ENCODE measurements around the gene TARS3.
"Not testable (repeated sequence)": the region's sequence is repeated elsewhere in the genome, so short reads cannot be mapped to it uniquely, and the experiment has no call there.

GRCh38 chr15:101734837-101735236 lies 10.6 kb upstream of the TARS3 start:
- TF ChIP-seq CTCF (IDR thresholded peaks at IDR 0.05); REST (IDR thresholded peaks at IDR 0.05; ENCODE audit: insufficient read depth in 1 of 2, low read depth in 2 of 2, low read length in 1 of 2); POLR2AphosphoS5 (IDR thresholded peaks at IDR 0.05; ENCODE audit: low read depth, low read length); TCF7L2 (IDR thresholded peaks at IDR 0.05; ENCODE audit: low read depth, low read length): not testable (repeated sequence)

Measured in Panc1 (cell line).